Lung (tissue), 12 donors: ENCODE data around the gene IZUMO1. TPM values are rescaled to one million over a fixed set of nuclear protein-coding genes. Genes with fewer than 3 reads are reported as not detected.

Experiments used
- ATAC-seq: fragments of 200-7000 bp; cut with Tn5 transposase; one replicate; pipeline ENCODE4 v1.9.1; 2020; ENCODE audit warnings: moderate number of reproducible peaks; ENCODE audit not compliant: insufficient read depth, low FRiP score
- DNase-seq, 3 donors: peaks; one replicate each; pipeline ENCODE4 v3.0.0-alpha.2; 2013 to 2017
- H3K27ac ChIP-seq, 2 donors: one replicate each; pipeline ENCODE4 v1.5.1; 2013; ENCODE audit warnings: mild to moderate bottlenecking in 2 of 2, moderate library complexity in 2 of 2, control low read depth in 1 of 2, inconsistent platforms in 1 of 2, low read depth in 1 of 2, low read length in 1 of 2
- H3K27me3 ChIP-seq, 3 donors: one replicate each; pipeline ENCODE4 v1.5.1; 2013; ENCODE audit warnings: low read length in 2 of 3; ENCODE audit not compliant: control insufficient read depth in 3 of 3, insufficient read depth in 3 of 3
- H3K36me3 ChIP-seq, 4 donors: one replicate each; pipeline ENCODE4 v1.5.1; 2013; ENCODE audit warnings: low read length in 4 of 4, mild to moderate bottlenecking in 1 of 4, moderate library complexity in 1 of 4; ENCODE audit not compliant: control insufficient read depth in 4 of 4, insufficient read depth in 4 of 4
- H3K4me1 ChIP-seq, 5 donors: one replicate each; pipeline ENCODE4 v1.5.1; 2013; ENCODE audit warnings: low read length in 5 of 5, mild to moderate bottlenecking in 2 of 5, moderate library complexity in 1 of 5; ENCODE audit not compliant: control insufficient read depth in 5 of 5, insufficient read depth in 5 of 5
- H3K4me3 ChIP-seq: one replicate; pipeline ENCODE4 v1.5.1; 2013; ENCODE audit warnings: mild to moderate bottlenecking, control low read depth, moderate library complexity
- H3K9ac ChIP-seq, 2 donors: one replicate each; pipeline ENCODE4 v1.5.1; 2013; ENCODE audit warnings: low read length in 2 of 2, control low read depth in 1 of 2; ENCODE audit not compliant: insufficient read depth in 1 of 2
- H3K9me3 ChIP-seq, 4 donors: one replicate each; pipeline ENCODE4 v1.5.1; 2013; ENCODE audit warnings: low read length in 3 of 4, mild to moderate bottlenecking in 1 of 4, moderate library complexity in 1 of 4; ENCODE audit not compliant: control insufficient read depth in 4 of 4, insufficient read depth in 3 of 4
- CTCF ChIP-seq: IDR thresholded peaks from 2 replicates; pipeline ENCODE4 v1.5.1; 2012; ENCODE audit warnings: mild to moderate bottlenecking; ENCODE audit errors: control extremely low read depth, extremely low read depth
- WGBS, 2 donors: extraction: QIAGEN DNeasy Blood & Tissue Kit; methylation state at CpG; one replicate each; pipeline ENCODE4 v1.1.7; 2013; 5-methylcytosine and 5-hydroxymethylcytosine counted together
- polyA plus RNA-seq, 2 donors: library from polyadenylated mRNA; stranded (reverse); fragments of 200-250 nt; gene quantifications; one replicate each; pipeline ENCODE4 v1.2.1, GENCODE V29; 2013
- total RNA-seq, 2 donors: library from RNA; depleted of rRNA in 1 of 2; stranded (reverse); fragments of >200 nt in 1 of 2; gene quantifications; one replicate each; pipeline ENCODE4 v1.2.1, GENCODE V29; 2014 to 2021
- donor health status: control.
- donor health status: control.
- donor health status: Bipolar disorder and iron deficiency.
- donor health status: healthy.
- donor health status: DM: yes; HTN: yes; CAD: no.

The IZUMO1 gene
- total and polyA plus RNA-seq, 4 donors = 0.97 to 3.1 (median 1.8) TPM

DNA sequence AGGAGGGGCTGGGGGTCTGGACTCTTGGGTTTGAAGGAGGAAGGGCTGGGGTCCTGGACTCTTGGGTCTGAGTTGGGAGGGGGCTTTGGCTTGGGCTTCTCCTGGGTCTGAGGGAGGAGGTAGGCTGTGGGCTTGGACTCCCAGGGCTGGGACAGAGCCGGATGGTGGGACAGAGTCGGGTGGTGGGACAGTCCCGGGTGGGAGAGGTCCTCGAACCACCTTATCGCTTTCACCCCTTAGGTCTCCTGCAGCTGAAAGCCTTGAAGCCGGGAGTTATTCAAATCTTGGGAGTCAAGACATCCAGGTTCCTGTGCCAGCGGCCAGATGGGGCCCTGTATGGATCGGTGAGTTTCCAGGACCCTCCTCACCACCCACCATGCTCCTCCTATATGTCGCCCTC is 10.0 kb upstream of the IZUMO1 start:
- Histone ChIP-seq H3K27me3 (peaks cover 0 to 8% (median 7%) of the 10 kb centered on the region in 3 donors), H3K9ac (no peak overlapping the region), H3K36me3 (no peaks in the 10 kb centered on the region), H3K4me1 (peaks cover 0 to 18% (median 3%) of the 10 kb centered on the region in 5 donors), H3K9me3 (no peaks in the 10 kb centered on the region), H3K4me3 (no peak overlapping the region), H3K27ac (no peak overlapping the region)
- TF ChIP-seq CTCF = no peak
- ATAC-seq (no peak), DNase-seq (no peak)
- 91% methylated on average over 9 of the region's 9 CpGs for WGBS, 2 donors

DNA sequence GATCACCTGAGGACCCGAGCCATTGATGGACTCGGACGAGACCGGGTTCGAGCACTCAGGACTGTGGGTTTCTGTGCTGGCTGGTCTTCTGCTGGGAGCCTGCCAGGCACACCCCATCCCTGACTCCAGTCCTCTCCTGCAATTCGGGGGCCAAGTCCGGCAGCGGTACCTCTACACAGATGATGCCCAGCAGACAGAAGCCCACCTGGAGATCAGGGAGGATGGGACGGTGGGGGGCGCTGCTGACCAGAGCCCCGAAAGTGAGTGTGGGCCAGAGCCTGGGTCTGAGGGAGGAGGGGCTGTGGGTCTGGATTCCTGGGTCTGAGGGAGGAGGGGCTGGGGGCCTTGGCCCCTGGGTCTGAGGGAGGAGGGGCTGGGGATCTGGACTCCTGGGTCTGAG is 9.5 kb upstream of the IZUMO1 start:
- TF ChIP-seq CTCF = no peak
- Histone ChIP-seq H3K27me3 (peaks cover 0 to 8% (median 7%) of the 10 kb centered on the region in 3 donors), H3K4me3 (no peak overlapping the region), H3K4me1 (peaks cover 0 to 18% (median 3%) of the 10 kb centered on the region in 5 donors), H3K9me3 (no peaks in the 10 kb centered on the region), H3K27ac (no peak overlapping the region), H3K9ac (no peak overlapping the region), H3K36me3 (no peaks in the 10 kb centered on the region)
- 94 to 98% methylated on average over 11 of the region's 11 CpGs for WGBS, 2 donors
- DNase-seq (no peak), ATAC-seq (no peak)

DNA sequence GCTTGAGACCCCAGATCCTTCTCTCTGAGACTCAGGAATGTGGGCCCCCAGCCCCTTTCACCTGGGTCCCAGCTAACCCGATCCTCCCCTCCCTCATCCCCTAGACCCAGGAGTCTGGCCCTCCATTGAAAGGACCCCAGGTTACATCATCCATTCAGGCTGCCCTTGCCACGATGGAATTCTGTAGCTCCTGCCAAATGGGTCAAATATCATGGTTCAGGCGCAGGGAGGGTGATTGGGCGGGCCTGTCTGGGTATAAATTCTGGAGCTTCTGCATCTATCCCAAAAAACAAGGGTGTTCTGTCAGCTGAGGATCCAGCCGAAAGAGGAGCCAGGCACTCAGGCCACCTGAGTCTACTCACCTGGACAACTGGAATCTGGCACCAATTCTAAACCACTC is 9.1 kb upstream of the IZUMO1 start:
- H3K4me1 ChIP-seq = peaks cover 0 to 18% (median 1%) of the 10 kb centered on the region in 5 donors
- no peaks in the 10 kb centered on the region for H3K36me3 ChIP-seq
- H3K27me3 ChIP-seq = peaks cover 0 to 10% (median 7%) of the 10 kb centered on the region in 3 donors
- WGBS, 2 donors = 78 to 87% methylated on average over 5 of the region's 5 CpGs
- no peak for TF ChIP-seq CTCF
- H3K9me3 ChIP-seq = no peaks in the 10 kb centered on the region
- H3K9ac ChIP-seq = no peak overlapping the region
- H3K4me3 ChIP-seq = no peak overlapping the region
- ATAC-seq (no peak), DNase-seq (no peak)
- no peak overlapping the region for H3K27ac ChIP-seq

GRCh38 chr19:48755084-48755641 is 8.5 kb upstream of the IZUMO1 start, which contains the start of gene FGF21:
Gene FGF21, plus strand, starts transcription at chr19:48755524. Its CDS starts 713 bp downstream, at chr19:48756237.
- WGBS, 2 donors = 89 to 90% methylated on average over 4 of the region's 4 CpGs
- Histone ChIP-seq H3K36me3 (peaks cover 0 to 4% (median 0%) of the 10 kb centered on the region in 4 donors), H3K9me3 (no peaks in the 10 kb centered on the region), H3K4me3 (no peak within 1 kb of the TSS), H3K9ac (no peak within 1 kb of the TSS), H3K27me3 (peaks cover 0 to 10% (median 7%) of the 10 kb centered on the region in 3 donors), H3K4me1 (peaks cover 0 to 18% (median 4%) of the 10 kb centered on the region in 5 donors), H3K27ac (no peak within 1 kb of the TSS)
- ATAC-seq = no peak
- no peak for TF ChIP-seq CTCF
- no peak for DNase-seq
